Lung (tissue), 12 donors: ENCODE measurements around the gene SLC12A6. TPM values are rescaled to one million over a fixed set of nuclear protein-coding genes. Genes with fewer than 3 reads are reported as not detected.

ENCODE experiments used
- ATAC-seq: fragments of 200-7000 bp; cut with Tn5 transposase; one replicate; pipeline ENCODE4 v1.9.1; 2020; ENCODE audit warnings: moderate number of reproducible peaks; ENCODE audit not compliant: insufficient read depth, low FRiP score
- DNase-seq, 3 donors: peaks; one replicate each; pipeline ENCODE4 v3.0.0-alpha.2; 2013 to 2017
- H3K27ac ChIP-seq, 2 donors: one replicate each; pipeline ENCODE4 v1.5.1; 2013; ENCODE audit warnings: mild to moderate bottlenecking in 2 of 2, moderate library complexity in 2 of 2, control low read depth in 1 of 2, inconsistent platforms in 1 of 2, low read depth in 1 of 2, low read length in 1 of 2
- H3K27me3 ChIP-seq, 3 donors: one replicate each; pipeline ENCODE4 v1.5.1; 2013; ENCODE audit warnings: low read length in 2 of 3; ENCODE audit not compliant: control insufficient read depth in 3 of 3, insufficient read depth in 3 of 3
- H3K36me3 ChIP-seq, 4 donors: one replicate each; pipeline ENCODE4 v1.5.1; 2013; ENCODE audit warnings: low read length in 4 of 4, mild to moderate bottlenecking in 1 of 4, moderate library complexity in 1 of 4; ENCODE audit not compliant: control insufficient read depth in 4 of 4, insufficient read depth in 4 of 4
- H3K4me1 ChIP-seq, 5 donors: one replicate each; pipeline ENCODE4 v1.5.1; 2013; ENCODE audit warnings: low read length in 5 of 5, mild to moderate bottlenecking in 2 of 5, moderate library complexity in 1 of 5; ENCODE audit not compliant: control insufficient read depth in 5 of 5, insufficient read depth in 5 of 5
- H3K4me3 ChIP-seq: one replicate; pipeline ENCODE4 v1.5.1; 2013; ENCODE audit warnings: mild to moderate bottlenecking, control low read depth, moderate library complexity
- H3K9ac ChIP-seq, 2 donors: one replicate each; pipeline ENCODE4 v1.5.1; 2013; ENCODE audit warnings: low read length in 2 of 2, control low read depth in 1 of 2; ENCODE audit not compliant: insufficient read depth in 1 of 2
- H3K9me3 ChIP-seq, 4 donors: one replicate each; pipeline ENCODE4 v1.5.1; 2013; ENCODE audit warnings: low read length in 3 of 4, mild to moderate bottlenecking in 1 of 4, moderate library complexity in 1 of 4; ENCODE audit not compliant: control insufficient read depth in 4 of 4, insufficient read depth in 3 of 4
- WGBS, 2 donors: extraction: QIAGEN DNeasy Blood & Tissue Kit; methylation state at CpG; one replicate each; pipeline ENCODE4 v1.1.7; 2013; 5-methylcytosine and 5-hydroxymethylcytosine counted together
- polyA plus RNA-seq, 2 donors: library from polyadenylated mRNA; stranded (reverse); fragments of 200-250 nt; gene quantifications; one replicate each; pipeline ENCODE4 v1.2.1, GENCODE V29; 2013
- total RNA-seq, 2 donors: library from RNA; depleted of rRNA in 1 of 2; stranded (reverse); fragments of >200 nt in 1 of 2; gene quantifications; one replicate each; pipeline ENCODE4 v1.2.1, GENCODE V29; 2014 to 2021
- TF ChIP-seq, protein P1 (sequence below): IDR thresholded peaks from 2 replicates; pipeline ENCODE4 v1.5.1; 2012; ENCODE audit warnings: mild to moderate bottlenecking; ENCODE audit errors: control extremely low read depth, extremely low read depth
- donor health status: control.
- donor health status: control.
- donor health status: Bipolar disorder and iron deficiency.
- donor health status: healthy.
- donor health status: DM: yes; HTN: yes; CAD: no.

Gene SLC12A6
- total and polyA plus RNA-seq, 4 donors = 7.6 to 58.4 (median 27.7) TPM

GRCh38 chr15:34341381-34342212, 4.0 kb upstream of the SLC12A6 start:
- TF ChIP-seq, protein P1, sequence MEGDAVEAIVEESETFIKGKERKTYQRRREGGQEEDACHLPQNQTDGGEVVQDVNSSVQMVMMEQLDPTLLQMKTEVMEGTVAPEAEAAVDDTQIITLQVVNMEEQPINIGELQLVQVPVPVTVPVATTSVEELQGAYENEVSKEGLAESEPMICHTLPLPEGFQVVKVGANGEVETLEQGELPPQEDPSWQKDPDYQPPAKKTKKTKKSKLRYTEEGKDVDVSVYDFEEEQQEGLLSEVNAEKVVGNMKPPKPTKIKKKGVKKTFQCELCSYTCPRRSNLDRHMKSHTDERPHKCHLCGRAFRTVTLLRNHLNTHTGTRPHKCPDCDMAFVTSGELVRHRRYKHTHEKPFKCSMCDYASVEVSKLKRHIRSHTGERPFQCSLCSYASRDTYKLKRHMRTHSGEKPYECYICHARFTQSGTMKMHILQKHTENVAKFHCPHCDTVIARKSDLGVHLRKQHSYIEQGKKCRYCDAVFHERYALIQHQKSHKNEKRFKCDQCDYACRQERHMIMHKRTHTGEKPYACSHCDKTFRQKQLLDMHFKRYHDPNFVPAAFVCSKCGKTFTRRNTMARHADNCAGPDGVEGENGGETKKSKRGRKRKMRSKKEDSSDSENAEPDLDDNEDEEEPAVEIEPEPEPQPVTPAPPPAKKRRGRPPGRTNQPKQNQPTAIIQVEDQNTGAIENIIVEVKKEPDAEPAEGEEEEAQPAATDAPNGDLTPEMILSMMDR = no peak
- no peaks in the 10 kb centered on the region for H3K9me3 ChIP-seq
- no peak overlapping the region for H3K27ac ChIP-seq
- H3K36me3 ChIP-seq = peaks cover 0 to 15% (median 4%) of the 10 kb centered on the region in 4 donors
- no peak overlapping the region for H3K9ac ChIP-seq
- no peak for ATAC-seq
- H3K4me1 ChIP-seq = peaks cover 3 to 8% (median 6%) of the 10 kb centered on the region in 5 donors
- peak overlapping the region; percentile 64 for H3K4me3 ChIP-seq
- DNase-seq = no peak
- H3K27me3 ChIP-seq = no peaks in the 10 kb centered on the region
- 81 to 90% methylated on average over 15 of the region's 15 CpGs for WGBS, 2 donors

DNA sequence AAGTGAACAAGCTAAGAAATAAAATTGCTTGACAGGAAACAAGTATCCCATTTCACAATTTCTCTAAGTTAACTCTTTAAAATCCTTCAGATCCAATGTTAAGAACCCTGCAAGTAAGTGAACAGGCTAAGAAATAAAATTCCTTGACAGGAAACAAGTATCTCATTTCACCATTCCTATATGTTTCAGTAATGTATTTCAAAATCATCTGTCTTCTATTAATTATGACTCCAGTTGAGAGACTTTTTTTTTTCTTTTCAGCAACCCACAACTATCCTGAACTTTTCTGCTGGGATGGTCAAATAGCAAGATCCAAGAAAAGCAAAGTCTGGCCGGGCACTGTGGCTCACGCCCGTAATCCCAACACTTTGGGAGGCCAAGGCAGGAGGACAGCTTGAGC, 2.4 kb upstream of the SLC12A6 start:
- WGBS, 2 donors = 92 to 96% methylated on average over 3 of the region's 3 CpGs
- DNase-seq (no peak), ATAC-seq (no peak)
- H3K9ac ChIP-seq = no peak overlapping the region
- peaks cover 3 to 11% (median 10%) of the 10 kb centered on the region in 5 donors for H3K4me1 ChIP-seq
- no peak overlapping the region for H3K4me3 ChIP-seq
- H3K9me3 ChIP-seq = no peaks in the 10 kb centered on the region
- no peaks in the 10 kb centered on the region for H3K27me3 ChIP-seq
- no peak overlapping the region for H3K27ac ChIP-seq
- peaks cover 0 to 15% (median 4%) of the 10 kb centered on the region in 4 donors for H3K36me3 ChIP-seq
- TF ChIP-seq, protein P1 = no peak

DNA sequence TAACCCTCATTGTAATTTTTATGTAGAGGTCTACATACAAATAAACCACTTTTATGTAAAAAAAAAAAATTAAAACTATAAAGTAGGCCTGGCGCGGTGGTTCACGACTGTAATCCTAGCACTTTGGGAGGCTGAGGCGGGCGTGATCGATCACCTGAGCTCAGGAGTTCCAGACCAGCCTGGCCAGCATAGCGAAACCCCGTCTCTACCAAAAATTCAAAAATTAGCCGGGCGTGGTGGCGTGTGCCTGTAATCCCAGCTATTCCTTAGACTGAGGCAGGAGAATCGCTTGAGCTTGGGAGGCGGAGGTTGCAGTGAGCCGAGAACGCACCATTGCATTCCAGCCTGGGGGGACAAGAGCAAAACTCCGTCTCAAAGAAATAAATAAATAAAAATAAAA, 766 bp upstream of the SLC12A6 start:
- Histone ChIP-seq H3K4me1 (peaks cover 3 to 11% (median 10%) of the 10 kb centered on the region in 5 donors), H3K36me3 (peaks cover 0 to 15% (median 4%) of the 10 kb centered on the region in 4 donors), H3K4me3 (no peak overlapping the region), H3K9ac (no peak overlapping the region), H3K9me3 (no peaks in the 10 kb centered on the region), H3K27ac (peak overlapping the region in 1 of 2 donors; percentile 94), H3K27me3 (no peaks in the 10 kb centered on the region)
- 81% methylated on average over 16 of the region's 16 CpGs for WGBS, 2 donors
- TF ChIP-seq, protein P1 = no peak
- ATAC-seq (no peak), DNase-seq (no peak)
